Raji (cell line): Measurements from ENCODE around the gene PSMB10.

Source experiments
- POLR2A ChIP-seq: IDR thresholded peaks from 2 replicates; pipeline ENCODE4 v1.6.1; 2011; ENCODE audit warnings: low read depth, low read length, control low read depth; ENCODE audit not compliant: insufficient read depth

PSMB10 gene

DNA sequence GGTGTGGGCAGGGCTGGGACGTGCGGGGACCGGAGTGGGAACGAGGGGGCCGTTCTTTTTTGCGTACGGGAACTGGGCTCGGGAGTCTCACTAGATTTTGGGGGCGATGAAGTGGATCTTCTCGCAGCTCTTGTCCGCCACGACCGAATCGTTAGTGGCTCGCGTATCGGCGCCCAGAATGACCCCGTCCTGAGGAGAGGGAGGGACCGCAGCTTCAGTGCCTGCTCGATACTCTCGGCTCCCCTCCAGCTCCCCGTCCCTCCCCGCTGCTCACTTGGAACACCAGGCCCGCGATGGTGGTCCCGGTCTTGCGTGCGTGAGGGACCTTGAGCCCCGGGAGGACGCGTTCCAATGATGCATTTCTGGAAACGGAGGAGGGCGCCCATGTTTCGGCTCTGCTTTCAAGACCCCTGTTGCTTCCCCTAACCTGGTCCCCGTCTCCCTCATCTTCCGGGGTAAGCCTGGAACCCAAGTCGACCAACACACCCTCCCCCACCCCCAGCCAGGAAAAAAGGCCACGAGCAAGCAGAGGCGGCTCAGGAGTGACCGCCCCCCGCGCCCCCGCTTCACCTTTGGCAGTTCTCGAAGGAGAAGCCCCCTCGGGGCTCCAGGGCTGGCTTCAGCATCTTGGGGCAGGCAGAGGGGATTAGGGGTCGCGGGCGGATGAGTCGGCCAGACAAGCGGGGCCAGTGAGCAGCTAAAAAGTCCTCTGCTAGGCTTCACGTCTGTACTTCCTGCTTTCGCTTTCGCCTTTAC is at the start of gene PSMB10:
TSS of gene PSMB10 (minus strand) at position 727 of the 756 bp plus-strand sequence. CDS start at position 626, 101 bp downstream.
- TF ChIP-seq POLR2A, result peak; percentile 71

DNA sequence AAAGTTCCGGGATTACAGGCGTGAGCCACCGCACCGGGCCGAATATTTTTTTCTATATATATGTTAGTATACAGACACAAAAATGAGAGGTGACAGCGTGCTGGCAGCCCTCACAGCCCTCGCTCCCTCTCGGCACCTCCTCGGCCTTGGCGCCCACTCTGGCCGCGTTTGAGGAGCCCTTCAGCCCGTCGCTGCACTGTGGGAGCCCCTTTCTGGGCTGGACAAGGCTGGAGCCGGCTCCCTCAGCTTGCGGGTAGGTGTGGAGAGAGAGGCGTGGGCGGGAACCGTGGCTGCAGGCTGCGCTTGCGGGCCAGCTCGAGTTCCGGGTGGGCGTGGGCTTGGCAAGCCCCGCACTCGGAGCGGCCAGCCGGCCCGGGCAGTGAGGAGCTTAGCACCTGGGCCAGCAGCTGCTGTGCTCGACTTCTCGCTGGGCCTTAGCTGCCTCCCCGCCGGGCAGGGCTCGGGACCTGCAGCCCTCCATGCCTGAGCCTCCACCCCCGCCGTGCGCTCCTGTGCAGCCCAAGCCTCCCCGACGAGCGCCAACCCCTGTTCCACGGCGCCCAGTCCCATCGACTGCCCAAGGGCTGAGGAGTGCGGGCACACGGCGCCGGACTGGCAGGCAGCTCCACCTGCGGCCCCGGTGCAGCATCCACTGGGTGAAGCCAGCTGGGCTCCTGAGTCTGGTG is 45.5 kb upstream of the PSMB10 start:
- no peak for TF ChIP-seq POLR2A

DNA sequence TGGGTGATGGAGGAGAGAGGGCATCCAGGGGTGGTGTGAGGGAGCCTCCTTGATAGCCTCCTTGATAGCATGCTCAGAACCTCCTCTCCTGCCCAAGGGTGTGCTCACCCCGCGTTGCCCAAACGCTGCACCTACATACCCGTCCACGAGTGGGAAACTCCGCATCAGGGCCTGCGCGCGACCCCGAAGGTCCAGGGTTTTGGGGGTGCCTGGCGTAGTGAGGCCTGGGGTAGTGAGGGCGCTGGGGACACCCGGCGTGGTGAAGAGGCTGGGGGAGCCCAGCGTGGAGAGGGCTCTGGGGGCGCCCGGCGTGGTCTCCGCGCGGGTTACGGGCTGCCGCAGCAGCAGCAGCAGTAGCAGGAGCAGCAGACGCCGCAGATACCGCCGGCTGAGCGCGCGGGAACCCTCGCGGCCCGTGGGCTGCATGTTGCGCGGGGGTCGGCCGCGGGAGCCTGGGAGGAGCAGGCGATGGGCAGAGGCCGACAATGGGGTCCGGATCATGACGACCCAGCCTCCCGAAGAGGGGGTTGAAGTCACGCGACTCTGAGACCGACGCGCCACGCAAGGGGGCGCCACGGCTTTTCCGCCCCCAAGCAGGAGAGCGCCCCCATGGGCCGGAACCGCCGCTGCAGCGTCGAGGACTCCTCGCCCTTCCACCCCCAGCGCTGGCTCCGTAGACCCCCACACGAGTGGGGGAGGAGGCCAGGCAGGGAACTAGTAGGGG is 43.5 kb upstream of the PSMB10 start, which contains the start of gene DPEP3:
TSS of gene DPEP3 (minus strand) at position 545 of the 724 bp plus-strand sequence. CDS start at position 426, 119 bp downstream.
- TF ChIP-seq POLR2A, result no peak

DNA sequence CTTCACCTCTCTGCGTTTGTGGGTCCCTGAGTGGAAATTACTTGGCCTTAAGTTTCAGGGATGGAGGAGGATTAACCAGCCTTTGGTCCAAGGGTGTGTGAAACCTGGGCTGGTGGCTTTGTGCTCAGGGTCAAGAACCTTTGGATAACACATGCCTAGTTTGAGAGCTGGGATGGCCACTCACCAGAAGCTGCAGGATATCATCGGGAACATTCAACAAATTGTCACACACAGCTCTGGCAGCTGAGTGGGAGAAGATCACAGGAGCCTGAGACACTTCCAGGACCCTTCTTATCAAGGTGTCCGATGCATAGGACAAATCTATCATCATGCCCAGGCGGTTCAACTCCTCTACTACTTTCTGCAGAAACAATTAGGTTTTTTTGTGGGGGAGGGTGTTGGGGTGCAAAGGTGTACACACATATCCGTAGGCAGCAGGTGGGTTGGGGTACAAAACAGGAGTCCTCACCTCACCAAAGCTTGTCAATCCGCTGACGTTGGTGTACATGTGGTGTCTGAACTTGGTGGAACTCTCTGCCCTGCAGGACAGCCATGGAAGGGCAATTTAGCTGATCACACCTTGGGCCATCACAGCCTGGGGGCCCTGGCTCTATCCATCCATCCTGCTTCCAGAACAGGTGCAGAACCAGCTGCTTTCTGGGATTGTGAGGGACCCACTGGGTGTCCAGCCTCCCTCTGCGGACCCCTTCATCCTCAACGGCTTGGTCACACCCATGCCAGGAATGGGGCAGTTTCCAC is 41.0 kb upstream of the PSMB10 start:
- TF ChIP-seq POLR2A, result no peak

DNA sequence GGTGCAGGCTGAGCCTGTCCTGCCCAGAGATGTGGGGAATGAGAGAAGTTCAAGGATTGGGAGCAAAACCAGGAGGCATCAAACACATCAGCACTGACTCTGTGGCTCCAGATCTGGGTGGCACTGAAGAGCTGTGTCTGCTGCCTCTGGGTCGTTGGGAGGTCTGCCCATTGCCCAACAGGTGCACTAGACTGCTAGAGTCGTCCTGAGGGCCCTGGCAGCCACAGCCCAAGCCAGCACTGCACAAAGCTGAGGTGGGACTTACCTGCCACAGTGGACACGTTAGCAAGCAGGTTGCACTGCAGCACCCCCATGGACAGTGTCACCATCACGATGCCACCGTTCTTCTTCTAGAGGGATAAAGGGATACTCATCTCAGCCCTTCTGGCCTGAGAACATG is 40.4 kb upstream of the PSMB10 start:
- TF ChIP-seq POLR2A, result no peak

DNA sequence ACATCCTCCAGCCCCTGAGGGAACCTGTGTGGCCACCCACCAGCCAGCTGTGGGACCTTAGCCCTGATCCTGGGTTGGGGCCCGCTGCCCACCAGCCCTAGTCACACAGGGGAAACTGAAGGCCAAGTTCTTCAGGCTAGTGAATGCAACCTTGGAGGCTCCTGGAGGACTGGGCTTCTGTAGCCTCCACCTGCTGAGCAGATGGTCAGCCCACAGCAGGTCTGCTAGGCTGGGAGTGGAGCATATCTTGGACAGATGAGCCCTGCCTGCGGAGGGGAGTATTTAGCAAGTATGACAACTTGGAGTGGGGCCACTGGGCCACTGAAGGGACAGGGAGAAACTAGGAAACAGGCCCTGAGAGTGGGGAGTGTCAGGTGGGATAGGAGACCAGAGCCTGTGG is 39.6 kb upstream of the PSMB10 start:
- TF ChIP-seq POLR2A, result no peak

DNA sequence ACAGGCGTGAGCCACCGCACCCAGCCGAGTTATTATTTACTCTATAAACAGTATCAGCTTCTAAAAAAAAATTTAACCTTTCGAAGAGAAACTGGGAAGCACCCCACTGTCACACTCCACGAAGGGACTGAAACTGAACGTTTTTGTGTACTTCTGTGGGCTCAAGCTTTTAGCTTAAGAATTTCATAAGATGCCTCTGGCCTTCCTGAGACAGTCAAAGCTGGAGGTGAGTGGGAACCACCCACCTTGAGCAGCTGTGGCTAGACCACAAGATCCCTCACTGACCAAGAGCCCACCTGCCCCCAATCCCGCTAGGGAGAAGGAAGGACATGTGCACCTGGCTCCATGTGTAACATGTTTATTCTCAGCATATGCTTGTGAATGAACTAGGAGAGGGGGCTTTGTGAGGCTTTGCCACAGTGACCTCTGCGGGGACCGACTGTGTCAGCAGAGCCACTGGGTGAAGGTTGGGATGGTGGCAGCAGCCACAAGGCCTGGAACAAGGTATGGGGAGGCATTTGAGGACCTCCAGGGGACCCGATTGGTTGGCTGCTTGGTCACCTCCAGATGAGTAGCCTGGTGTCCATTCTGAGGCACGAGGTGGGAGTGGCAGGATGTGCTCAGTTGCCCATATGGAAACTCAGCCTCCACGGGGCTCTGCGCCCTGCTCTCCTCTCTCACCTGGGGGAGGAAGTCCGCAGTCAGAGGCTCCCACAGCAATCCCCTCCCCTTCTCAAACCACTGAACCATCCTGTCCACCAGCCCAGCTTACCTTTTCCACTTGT is 38.9 kb upstream of the PSMB10 start:
- TF ChIP-seq POLR2A, result no peak

DNA sequence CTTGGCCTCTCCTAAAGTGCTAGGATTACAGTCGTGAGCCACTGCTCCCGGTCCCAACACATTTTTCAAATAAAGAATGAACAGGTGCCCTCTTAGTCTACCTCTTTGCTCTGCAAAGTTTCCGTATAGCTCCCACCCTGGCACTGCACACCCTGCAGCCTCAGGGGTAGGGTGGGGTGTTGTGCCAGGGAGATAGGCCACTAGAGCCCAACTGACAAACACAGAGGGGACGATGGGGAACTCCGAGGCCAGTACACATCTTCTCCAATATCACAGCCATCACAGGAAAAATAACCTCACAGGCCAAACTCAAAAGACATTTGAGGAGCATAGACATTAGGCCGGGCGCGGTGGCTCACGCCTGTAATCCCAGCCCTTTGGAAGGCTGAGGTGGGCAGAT is 34.5 kb upstream of the PSMB10 start:
- no peak for TF ChIP-seq POLR2A

DNA sequence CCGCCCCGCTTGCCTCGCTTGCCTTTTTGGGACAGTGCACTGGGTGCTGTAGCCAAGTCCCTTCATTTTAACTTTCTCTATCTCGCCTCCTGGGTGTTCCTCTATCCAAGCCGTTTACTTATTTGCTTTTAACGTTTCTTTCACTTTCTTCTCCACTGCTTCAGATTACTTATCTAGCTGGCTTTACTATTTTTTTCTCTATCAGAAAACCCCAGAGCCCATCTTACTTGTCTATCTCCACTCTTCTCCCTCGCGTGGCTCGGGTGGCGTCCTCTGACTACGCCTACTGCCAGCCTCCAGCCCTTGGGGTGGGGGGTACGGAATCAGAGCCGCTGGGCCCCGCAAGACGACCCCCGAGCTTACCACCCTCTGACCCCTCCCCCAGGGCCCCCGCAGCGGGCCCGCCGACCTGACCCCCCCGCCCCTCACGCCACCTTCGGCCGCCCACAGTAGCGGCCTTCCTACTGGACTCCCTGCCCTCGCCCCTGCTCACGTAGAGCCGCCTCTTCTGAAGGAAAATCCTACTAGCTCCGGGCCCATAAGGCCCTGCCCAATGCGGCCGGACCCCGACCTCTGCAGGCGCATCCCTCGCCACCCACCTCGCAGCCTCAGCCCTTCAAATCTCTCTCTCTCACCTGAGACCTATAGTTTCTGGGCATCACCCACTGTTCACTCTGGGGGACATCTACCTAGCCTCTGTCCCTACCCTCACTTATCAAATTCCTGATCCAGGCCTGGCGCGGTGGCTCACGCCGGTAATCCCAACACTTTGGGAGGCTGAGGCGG is 32.8 kb upstream of the PSMB10 start:
- TF ChIP-seq POLR2A, result no peak

DNA sequence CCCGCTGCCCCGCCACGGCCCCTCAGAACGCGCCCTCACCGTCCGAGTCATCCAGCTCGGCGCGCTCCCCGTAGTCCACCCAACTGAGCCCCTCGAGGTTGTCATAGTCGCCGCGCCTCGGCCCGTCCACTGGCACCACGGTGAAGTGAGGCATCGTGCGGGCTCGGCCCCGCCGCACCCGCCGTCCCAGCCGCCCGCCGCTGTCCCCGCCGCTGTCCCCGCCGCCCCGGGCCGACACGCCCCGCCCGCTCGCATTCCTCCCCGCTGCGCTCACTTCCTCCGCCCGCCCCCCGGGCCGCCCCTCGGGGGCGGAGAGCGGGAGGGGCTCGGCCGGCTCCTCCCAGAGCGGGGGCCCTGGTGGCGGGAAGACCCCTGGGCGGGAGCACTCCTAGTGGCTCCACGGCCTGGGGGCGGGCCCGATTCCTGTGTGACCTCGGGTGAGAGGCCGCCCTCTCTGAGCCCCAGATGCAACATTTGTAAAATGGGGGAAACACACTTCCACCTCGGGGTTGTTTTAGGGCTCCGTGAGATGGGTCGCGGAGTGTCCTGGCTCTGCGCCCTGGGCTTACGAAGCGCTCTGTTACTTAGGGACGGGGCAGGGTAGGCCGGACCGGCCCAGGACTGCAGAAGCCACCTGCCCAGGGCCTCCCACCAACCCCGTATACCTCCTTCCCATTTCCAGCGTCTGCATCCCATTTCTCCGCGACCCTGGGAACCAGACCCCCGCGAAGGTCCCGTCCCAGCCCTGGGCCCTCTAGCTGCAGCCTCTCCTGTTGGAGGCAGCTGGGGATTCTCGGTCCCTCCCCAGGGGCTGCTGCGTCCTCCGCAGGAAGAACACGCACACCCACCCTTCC is 32.0 kb upstream of the PSMB10 start, which contains the start of gene SLC12A4:
TSS of gene SLC12A4 (minus strand) at position 238 of the 854 bp plus-strand sequence. CDS start at position 154, 84 bp downstream.
- TF ChIP-seq POLR2A, result peak; percentile 51

DNA sequence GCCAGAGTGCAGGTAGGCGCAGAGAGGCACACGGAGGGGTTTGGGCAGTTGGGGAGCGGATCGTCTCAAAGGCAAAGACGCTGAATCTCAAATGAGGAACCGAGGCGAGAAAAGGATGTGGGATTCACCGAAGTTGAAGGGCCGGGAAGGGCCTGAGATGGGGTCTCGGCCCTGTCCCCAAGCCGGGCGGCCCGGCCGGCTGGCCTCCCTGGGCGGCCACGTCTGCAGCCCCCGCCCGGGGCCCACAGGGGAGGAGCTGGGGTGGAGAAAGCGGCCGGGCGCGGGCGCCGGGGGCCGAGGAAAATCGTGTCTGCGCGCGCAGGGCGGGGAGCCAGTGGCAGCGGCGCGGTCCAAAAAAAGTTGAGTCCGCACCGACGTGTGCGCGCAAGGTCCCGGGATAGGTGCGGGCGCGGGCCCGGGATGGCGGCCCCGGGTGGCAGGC is 31.3 kb upstream of the PSMB10 start:
- TF ChIP-seq POLR2A, result no peak

DNA sequence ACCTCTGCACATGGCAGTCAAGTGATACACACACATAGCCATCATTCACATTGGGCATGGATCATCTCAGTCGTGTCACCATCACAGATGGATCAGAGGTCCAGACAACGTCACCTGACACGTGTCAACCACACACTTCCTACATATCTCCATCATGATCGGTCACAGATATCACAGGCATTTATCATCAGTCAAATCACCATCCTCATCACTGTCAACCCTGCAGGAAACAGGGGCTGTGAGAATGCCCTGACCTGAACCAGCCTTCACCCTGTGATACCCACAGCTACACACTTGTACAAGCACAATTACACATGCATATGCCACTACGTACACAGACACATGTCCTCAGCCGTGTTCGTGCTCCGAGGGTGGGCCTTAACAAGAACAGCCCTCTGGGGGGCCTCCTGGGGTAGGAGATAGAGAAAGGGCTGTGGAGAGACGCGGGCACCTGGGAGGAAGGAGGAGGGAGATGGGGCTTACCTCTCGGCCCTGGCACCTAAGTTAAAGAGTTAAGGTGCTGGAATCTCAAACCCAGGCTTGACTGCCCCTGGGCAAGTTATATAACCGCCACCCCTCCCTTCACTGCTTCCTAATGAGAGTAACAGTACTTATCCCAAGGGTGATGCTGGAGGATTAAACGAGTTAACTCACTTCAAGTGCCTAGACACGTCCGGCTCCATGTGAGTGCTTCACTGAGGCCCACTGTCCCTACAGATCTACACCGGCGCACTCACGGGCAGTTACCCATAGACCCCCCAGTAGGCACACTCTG is 30.7 kb upstream of the PSMB10 start:
- no peak for TF ChIP-seq POLR2A
